NCI-H2227 (cell line): Measurements from ENCODE around the gene IL18RAP.

ENCODE experiments used
- DNase-seq: peaks from one replicate; lab custom pipeline; 2025; ENCODE audit not compliant: unreplicated experiment; lab: John Stamatoyannopoulos, UW

The IL18RAP gene

DNA sequence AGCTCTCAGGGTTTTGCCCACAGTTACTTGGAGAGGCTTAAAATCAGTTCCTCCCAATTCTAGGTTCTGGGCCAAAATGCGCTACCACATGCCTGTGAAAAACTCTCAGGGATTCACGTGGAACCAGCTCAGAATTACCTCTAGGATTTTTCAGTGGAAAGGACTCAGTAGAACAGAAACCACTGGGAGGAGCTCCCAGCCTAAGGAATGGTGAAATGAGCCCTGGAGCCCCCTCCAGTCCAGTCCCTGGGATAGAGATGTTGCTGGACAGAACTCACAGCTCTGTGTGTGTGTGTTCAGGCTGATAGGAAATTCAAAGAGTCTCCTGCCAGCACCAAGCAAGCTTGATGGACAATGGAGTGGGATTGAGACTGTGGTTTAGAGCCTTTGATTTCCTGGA lies 29.0 kb downstream of the IL18RAP start:
- DNase-seq = no peak

DNA sequence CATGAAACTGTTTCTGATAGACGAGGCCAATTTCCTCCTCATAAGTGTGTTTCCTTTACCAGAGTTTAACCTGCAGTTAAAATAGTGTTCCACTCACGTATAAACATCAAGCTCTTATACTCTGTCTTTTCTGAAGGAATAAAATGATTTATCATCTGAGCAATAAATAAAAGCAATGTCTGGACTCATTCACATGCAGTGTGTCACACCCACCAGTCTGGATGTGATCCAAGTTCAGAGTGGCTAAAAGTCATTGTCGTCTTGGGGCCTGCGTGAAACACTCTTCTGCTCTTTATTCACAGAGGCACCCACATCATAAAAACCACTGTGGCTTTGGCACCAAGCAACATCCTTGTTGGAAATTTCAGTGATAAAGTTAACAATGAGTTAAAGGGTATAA lies 30.5 kb downstream of the IL18RAP start:
- no peak for DNase-seq

DNA sequence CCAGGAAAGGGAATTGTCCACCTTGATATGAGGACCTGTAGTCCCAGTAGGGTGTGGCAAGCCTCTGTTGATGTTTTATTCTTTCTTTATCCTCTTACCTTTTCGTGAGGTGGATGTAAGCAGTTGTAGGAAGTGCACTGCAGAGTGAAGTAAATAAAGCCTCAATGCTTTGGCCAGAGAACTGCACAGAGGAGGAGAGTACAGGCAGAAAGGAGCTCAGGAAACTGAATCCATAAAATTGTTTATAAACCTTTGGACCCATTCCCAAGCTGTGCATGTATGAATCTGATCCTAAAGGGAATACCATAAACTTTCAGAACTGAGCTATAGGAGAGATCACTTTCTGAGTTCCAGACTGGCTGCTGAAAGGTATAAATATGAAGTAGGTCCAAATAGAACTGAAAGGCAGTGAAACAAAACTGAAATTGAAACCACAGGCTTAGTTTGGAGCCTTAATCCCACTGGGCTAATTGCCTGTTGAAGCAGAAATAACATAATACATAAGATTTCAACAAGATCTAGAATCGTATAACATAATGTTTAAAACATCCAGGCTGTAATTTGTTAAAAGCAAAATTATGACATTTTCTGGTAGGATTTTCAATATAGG lies 32.2 kb downstream of the IL18RAP start:
- no peak for DNase-seq

DNA sequence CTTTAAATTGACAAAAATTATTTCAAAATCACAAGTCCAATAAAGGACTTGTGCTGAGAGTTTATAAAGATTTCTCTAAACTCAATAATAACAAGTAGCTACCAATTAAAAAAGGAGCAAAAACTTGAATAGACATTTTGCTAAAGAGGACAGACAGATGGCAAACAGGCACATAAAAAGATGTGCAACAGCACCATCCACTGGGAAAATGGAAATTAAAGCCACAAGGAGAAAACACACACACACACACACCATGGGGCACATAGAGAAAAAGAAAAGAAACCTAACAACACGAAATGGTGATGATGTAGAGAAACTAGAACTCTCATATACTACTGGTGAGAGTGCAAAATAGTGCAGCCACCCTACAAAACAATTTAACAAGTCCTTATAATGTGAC lies 37.5 kb downstream of the IL18RAP start:
- no peak for DNase-seq

DNA sequence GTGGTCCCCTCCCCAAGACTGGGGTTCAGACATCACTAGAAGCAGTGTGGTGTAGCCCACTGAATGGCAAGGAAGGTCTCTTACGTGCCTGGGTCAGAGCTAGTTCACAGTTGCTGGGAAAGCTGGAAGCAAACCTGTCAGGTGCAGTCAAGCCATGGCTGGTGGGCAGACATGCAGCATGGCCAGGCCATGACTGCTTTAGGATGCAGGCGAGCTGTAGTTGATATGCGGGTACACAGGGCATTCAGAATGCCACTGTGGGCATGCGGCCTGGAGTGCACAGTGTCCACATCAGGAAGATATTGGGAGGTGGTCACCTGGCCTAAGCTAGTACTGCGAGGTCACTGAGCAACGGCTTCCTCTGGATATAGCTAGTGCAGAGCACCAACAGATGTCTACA lies 38.2 kb downstream of the IL18RAP start:
- DNase-seq = no peak

DNA sequence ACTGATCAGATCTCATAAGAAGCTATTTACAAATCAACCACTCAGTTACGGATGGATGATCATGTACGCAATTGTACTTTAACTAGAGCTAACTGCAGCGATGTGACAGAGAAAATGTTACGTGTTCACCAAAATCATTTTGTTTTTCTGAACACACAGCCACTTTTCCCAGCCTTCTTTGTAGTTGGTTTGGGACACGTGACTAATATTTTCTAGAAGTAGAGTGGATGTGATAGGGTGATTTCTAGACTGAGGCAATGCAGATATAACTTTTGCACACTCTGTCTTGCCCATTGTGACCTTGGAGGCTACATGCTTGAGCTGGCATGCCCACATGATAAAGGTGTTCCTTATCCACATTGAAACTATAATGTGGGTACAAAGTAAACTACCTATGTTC lies 40.2 kb downstream of the IL18RAP start:
- DNase-seq = no peak

DNA sequence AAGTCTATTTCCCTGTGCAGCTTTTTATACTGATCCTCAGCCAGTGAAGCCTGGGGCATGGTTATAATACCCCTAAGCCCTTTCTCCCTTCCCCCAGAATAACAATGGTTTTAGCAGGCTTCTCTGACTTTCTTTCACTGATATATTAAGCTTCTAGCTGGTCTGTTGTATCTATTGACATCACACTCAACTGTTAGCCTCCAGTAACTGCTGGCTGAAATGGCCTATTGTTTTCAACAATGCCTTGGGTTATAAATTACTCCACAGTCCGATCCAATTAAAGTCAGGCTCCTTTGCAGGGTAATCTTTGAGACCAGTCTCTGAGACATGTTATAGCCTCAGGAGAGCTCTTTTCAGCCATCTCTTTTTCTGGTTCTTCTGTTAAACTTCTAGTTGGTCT lies 47.2 kb downstream of the IL18RAP start:
- no peak for DNase-seq

DNA sequence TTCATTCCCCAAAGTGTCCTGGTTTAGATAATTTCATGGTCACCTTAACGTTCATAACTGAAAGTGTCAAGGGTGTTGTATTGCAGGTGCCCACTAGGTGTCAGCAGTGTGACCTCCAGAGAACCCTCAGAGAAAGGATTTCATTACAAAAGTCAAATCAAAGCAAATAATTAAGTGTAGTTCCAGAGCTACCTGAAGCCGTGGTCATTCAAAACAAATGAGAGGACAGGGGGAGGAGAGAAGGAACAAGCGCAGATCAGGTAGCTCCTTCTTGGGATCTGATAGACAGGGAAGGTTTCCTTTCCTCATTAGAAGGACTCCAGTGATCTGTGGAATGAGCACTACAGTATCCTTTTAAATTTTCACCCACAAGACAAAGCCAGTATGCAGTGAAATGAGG lies 50.1 kb downstream of the IL18RAP start, which contains the start of gene SLC9A4:
TSS of gene SLC9A4 (plus strand) at position 207 of the 400 bp plus-strand sequence. CDS start 534 bp downstream, outside the sequence.
- DNase-seq = peak; percentile 14

DNA sequence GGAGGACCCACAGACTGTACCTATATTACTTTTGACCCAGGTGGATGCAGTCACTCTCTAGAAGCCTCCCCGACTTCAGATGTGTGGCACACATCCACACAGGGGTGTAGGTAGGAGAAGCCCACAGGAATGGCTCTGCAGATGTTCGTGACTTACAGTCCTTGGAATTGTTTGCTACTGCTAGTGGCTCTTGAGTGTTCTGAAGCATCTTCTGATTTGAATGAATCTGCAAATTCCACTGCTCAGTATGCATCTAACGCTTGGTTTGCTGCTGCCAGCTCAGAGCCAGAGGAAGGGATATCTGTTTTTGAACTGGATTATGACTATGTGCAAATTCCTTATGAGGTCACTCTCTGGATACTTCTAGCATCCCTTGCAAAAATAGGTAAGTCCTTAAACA lies 50.7 kb downstream of the IL18RAP start:
- DNase-seq = no peak

DNA sequence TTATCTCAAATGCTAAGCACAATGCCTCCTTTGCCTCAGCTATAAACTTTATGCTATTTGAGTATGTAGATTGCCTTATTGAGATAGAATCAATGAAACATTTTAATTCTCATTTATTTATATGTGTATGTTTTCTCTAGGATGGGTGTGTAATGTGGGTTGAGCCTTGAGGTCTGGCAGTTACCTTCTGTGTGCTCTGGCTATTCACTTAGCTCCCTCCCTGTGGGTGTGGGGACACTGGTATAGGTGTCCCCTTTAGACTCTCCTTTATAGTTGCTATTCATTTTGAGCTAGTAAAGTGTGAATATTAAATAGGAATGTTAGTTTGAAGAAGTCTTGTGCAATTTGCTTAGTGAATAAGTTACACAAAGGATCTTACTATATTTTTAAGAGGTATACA lies 51.8 kb downstream of the IL18RAP start:
- DNase-seq = no peak

DNA sequence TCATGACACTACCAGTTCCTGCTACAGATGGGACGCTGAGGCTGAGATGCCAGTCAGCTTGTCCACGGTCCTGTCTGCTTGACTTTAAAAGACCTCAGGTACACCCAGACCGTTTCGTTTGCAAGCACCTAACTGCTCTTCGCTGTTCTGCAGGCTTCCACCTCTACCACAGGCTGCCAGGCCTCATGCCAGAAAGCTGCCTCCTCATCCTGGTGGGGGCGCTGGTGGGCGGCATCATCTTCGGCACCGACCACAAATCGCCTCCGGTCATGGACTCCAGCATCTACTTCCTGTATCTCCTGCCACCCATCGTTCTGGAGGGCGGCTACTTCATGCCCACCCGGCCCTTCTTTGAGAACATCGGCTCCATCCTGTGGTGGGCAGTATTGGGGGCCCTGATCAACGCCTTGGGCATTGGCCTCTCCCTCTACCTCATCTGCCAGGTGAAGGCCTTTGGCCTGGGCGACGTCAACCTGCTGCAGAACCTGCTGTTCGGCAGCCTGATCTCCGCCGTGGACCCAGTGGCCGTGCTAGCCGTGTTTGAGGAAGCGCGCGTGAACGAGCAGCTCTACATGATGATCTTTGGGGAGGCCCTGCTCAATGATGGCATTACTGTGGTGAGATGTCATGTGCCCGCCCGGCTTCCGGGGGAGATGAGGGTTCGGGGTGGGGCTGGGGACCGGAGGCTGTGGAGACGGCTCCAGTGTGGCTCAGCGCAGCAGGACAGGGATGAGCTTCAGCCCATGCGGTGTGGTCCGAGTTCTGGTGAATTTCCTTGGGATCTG lies 55.9 kb downstream of the IL18RAP start:
- no peak for DNase-seq

DNA sequence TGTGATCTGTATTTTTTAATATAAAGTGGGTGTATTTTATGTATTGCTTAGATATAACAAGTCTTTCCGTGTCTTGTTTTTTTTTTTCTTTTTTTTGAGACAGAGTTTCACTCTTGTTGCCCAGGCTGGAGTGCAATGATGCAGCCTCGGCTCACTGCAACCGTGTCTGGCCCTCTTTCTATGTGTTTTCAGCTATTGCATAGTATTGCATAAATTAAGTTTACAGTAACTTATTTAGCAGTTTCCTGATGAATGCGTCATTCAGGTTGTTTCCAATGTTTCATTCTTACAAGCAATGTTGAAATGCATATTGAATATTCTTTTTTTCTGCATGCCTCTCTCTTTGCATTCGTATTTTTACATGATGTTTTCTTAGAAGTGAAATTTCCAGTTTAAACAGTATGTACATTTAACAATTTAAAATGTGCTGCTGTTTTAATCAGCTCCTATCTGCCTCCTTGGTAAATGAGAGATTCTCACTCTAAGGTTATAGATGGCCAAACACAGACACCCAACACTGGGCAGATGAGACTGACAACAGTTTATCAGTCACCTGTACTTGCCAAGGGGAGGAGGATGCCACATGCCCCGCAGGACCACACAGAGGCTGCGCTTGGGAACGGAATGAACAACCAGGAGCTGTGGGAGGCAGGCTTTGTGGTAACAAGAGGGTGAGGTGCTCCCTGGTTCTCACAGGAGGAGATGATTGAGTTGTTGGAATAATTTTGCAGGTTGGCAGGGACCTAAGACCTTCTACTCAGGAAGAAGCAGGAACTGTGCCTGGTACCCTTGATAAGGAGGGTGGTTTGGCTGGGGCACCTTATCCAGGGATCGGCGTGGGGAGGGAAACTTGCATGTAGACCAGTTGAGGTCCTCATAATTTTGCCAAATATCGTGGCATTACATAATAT lies 57.6 kb downstream of the IL18RAP start:
- no peak for DNase-seq

DNA sequence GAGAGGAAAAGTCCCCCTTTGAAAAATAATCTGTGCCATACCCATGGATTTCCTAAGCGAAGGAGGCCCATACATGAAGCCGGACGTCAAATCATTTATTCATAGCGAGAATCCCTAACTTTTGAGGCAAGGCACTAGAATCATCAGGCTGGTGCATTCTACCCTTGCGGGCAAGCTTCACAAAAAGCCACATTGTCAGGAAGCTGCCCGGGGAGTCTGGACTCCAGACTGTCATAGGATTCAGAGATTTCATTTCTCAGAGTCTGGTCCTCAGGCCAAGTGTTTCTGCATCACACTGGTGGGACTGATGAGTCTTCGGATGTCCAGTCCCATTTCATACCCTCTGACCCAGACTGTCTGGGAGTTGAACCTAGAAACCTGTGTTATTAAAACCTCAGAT lies 59.0 kb downstream of the IL18RAP start:
- DNase-seq = no peak

DNA sequence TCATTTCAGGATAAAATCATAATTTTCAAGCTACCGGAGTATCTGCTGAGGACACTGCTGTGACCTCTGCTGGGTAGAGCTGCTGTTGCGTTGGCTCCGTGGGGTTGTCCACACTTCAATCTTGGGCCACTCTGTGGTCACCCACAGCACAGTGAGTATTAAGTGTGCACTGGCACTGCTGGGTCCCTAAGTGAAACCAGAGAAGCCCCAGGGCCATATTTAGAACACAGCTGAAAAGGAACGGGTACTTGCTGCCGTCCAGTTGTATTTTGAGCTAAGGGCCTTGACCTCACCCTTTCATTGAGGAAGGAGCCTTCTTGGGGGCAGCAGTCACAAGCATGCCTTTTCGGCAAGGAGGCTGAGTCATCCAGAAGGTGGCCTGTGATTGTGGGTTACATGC lies 60.1 kb downstream of the IL18RAP start:
- no peak for DNase-seq

DNA sequence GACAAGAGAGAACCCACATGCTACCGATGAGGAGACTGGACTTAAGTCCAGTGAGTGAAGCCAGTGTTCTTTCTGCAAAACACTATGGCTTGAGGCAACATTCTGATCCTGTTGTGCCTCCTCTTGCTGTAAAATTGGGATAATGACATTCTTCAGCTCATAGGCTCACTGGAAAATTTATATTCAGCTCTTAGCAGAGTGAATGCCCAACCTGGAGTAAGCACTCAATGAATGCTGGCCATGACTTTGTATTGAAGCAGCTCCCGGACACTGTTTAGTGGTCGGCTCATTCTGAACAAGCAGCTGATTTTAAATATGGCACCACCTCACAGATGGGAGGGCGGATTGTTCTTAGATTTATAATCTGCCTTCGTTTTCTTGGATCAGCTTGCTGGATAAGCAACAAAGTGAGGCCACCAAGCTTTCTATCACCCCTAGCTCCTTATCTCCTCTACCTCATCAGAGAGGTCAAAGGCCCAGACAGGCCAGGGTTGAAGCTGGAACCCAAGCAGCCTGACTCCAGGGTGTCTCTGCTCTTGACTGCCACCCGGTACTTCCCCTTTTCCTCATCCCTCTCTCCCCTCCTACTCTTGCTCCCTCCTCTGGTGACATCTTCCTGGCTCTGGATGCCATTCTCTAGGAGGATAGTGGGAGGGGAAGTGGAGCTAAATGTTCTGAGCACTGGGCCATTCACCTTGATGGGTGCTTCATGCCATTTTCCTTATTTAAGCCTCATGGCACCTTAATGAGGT lies 61.5 kb downstream of the IL18RAP start:
- no peak for DNase-seq

DNA sequence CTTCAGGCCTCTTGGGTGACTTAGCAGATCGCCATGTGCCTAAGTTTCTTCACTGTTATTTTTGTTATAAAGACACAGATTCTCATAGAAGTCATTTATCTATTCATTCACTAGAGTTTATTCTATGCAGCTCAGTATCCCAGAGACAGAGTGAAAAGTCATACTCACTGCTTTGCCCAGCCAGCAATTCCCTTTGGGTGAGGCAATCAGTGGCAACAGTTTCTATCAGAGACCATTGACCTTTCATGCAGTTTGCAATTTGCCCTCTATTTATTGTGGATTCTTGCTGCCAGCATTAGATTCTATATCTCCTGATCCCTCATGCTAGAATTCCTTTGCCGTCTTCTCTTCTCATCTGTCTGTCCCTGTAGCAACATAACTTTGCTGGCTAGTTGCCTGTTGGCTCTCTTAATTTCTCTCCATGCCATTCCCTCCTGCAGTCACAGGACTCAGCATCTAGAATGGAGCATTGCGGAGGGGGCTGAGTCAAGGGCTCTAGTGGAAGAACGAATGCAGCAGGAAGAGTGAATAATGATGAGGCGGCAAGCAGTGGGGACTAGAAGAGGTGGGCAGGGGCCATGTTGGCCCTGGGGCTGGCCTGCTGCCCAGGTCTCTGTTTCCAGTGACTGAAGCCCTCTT lies 62.3 kb downstream of the IL18RAP start:
- DNase-seq = no peak

DNA sequence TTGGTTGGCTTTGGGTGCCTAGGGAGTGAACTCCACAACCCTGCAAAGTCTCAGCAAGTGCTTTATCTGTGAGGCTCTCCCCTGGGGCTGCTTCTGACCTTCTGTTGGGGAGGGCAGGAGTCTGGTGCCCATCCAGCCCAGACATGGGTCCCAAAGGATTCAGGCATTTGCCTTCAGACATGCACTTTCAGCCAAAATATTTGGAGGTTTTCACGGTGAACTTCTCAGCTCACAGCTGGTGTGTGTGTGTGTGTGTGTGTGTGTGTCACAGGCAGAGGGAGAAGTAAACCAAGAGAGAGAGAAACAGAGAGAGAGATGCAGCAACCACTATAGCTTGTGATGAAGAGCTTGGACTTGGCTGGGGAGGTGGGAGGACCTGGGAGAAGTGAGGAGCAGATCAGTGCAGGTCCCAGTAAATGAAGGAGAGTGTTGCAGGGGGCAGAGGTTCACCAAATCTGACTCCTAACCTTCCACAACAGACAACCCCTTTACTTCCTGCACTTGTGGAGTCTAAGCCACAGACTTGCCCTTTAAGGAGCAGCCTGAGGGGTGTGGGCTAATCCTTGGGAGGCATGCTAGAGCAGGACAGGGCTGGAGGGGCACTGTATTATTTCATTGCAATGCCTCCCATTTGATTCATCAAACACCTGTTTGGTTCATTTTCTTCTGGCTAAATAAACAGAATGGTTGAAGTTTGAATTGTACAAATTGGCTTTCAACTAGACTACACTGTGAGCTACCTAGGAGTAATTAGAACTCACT lies 64.2 kb downstream of the IL18RAP start:
- DNase-seq = no peak

DNA sequence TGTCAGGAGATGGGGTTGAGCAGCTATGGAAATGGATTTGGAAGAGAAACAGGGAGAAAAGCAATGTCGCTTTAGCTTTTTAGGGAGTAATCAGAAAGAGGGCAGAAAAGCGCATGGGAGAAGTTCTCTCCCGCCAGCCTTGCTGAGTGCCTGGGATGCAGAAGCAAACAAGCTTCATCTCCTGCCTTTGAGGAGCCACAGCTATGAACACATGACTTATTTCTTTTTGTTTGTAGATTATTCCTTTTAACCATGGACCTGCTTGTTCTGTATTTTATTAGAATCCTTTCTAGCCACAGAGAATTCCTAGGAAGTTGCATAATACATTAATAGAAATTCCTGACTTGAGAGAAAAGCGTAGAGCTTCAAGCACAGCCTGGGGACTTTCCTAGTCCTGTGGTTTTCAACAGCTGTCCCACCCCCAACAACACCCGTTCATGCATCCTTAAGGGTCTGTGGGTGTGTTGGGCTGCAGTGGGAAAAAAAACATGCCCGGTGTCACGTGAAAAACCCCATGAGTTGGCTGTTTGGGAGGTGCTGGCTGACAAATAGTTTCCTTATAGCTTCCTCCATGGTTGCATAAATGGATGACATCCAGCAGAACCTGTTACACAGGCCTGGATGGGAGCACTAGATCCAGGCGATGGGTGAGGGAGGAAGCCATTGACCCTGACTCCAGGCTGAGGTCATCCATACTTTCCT lies 65.0 kb downstream of the IL18RAP start:
- DNase-seq = no peak

DNA sequence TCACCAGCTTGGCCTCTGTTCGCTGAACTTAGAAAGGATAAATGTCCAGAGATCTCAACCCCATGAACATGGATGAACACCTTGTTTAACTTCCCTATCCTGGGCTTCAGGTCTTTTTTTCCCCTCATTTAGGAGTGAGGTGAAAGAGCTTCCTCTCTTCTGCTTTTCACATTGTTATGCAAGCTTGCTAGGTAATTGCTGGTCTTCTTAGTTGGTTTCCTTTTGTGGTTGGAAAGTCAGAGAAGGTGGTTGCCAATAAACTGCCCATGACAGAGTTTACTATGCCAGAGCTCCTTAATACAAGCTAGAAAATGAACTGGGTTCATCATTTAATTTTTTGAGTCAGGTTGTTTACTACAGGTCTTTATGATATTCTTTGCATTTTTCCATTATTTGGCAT lies 66.7 kb downstream of the IL18RAP start:
- DNase-seq = no peak
